SK-N-MC (cell line): ENCODE results near the gene GPANK1.

Source experiments
- DNase-seq: peaks from one replicate; pipeline ENCODE4 v3.0.0-alpha.2; 2011; ENCODE audit warnings: low read depth, low spot score
- H3K27ac ChIP-seq: fragments of 200-600 bp; sonication (generic); 2 replicates; pipeline ENCODE4 v1.5.1; 2016; ENCODE audit warnings: mixed run types
- H3K36me3 ChIP-seq: fragments of 200-600 bp; sonication (generic); 2 replicates; pipeline ENCODE4 v1.6.1; 2017; ENCODE audit warnings: antibody characterized with exemption, low read length, mixed read lengths; ENCODE audit not compliant: insufficient read depth
- H3K4me3 ChIP-seq: fragments of 200-600 bp; sonication (generic); 2 replicates; pipeline ENCODE4 v1.5.1; 2016
- H3K9ac ChIP-seq: fragments of 200-600 bp; sonication (generic); 2 replicates; pipeline ENCODE4 v1.8.0; 2017; ENCODE audit warnings: mixed run types, mixed read lengths; ENCODE audit not compliant: insufficient read length
- H3K9me3 ChIP-seq: fragments of 200-600 bp; sonication (generic); 2 replicates; pipeline ENCODE4 v1.6.1; 2017; ENCODE audit warnings: low read depth, mild to moderate bottlenecking, antibody characterized with exemption, low read length, moderate library complexity, mixed read lengths
- EZH2 ChIP-seq: fragments of 200-600 bp; sonication (generic); IDR thresholded peaks from one replicate; pipeline ENCODE4 v1.6.1; 2017; ENCODE audit warnings: antibody characterized with exemption
- FOXP2 ChIP-seq: optimal IDR thresholded peaks from 2 replicates; pipeline ENCODE3; 2011; ENCODE audit warnings: mild to moderate bottlenecking, moderate library complexity; ENCODE audit not compliant: insufficient read depth; ENCODE audit errors: extremely low read length, control extremely low read depth
- POLR2AphosphoS5 ChIP-seq: IDR thresholded peaks from 2 replicates; pipeline ENCODE4 v1.6.1; 2012; ENCODE audit warnings: mild to moderate bottlenecking, low read depth, low read length, borderline replicate concordance

GPANK1 gene

GRCh38 chr6:31692886-31693285 lies 28.1 kb upstream of the GPANK1 start:
- TF ChIP-seq FOXP2 (no peak), POLR2AphosphoS5 (no peak), EZH2 (no peak)
- Histone ChIP-seq H3K27ac (no peak overlapping the region), H3K4me3 (no peak overlapping the region), H3K9ac (no peak overlapping the region), H3K9me3 (no peaks in the 10 kb centered on the region), H3K36me3 (peaks cover 31% of the 10 kb centered on the region; the same call in 1 of the 2 replicates)
- no peak for DNase-seq

- Histone ChIP-seq H3K4me3 (no peak overlapping the region), H3K27ac (no peak overlapping the region), H3K36me3 (peaks cover 33% of the 10 kb centered on the region; the same call in 1 of the 2 replicates), H3K9ac (no peak overlapping the region), H3K9me3 (no peaks in the 10 kb centered on the region)
- no peak for DNase-seq
- TF ChIP-seq FOXP2 (no peak), EZH2 (no peak), POLR2AphosphoS5 (no peak)
These were observed 27.6 kb upstream of the GPANK1 start for GRCh38 chr6:31692353-31692752.

- Histone ChIP-seq H3K27ac (no peak overlapping the region), H3K9ac (no peak overlapping the region), H3K36me3 (peaks cover 26% of the 10 kb centered on the region; the same call in 1 of the 2 replicates)
These were observed 26.8 kb upstream of the GPANK1 start for GRCh38 chr6:31691564-31692108.

GRCh38 chr6:31691078-31691463 lies 26.3 kb upstream of the GPANK1 start:
- no peaks in the 10 kb centered on the region for H3K9me3 ChIP-seq
- TF ChIP-seq EZH2: no peak
- no peak for TF ChIP-seq POLR2AphosphoS5
- no peak for TF ChIP-seq FOXP2
- no peak for DNase-seq
- peaks cover 23% of the 10 kb centered on the region; the same call in 1 of the 2 replicates for H3K36me3 ChIP-seq
- no peak overlapping the region for H3K27ac ChIP-seq
- H3K9ac ChIP-seq: no peak overlapping the region
- no peak overlapping the region for H3K4me3 ChIP-seq

More at GRCh38 chr6:31691564-31692108, 26.8 kb upstream of the GPANK1 start:
- no peaks in the 10 kb centered on the region for H3K9me3 ChIP-seq
- no peak for TF ChIP-seq FOXP2
- no peak for TF ChIP-seq EZH2
- no peak for TF ChIP-seq POLR2AphosphoS5
- H3K4me3 ChIP-seq: no peak overlapping the region
- DNase-seq: no peak

- H3K27ac ChIP-seq: no peak overlapping the region
- no peak overlapping the region for H3K4me3 ChIP-seq
- peaks cover 23% of the 10 kb centered on the region; the same call in 1 of the 2 replicates for H3K36me3 ChIP-seq
- TF ChIP-seq FOXP2 (no peak), POLR2AphosphoS5 (no peak), EZH2 (no peak)
- no peak for DNase-seq
- H3K9ac ChIP-seq: no peak overlapping the region
- H3K9me3 ChIP-seq: no peaks in the 10 kb centered on the region
These were observed 25.7 kb upstream of the GPANK1 start for GRCh38 chr6:31690231-31691077.

- no peak overlapping the region for H3K9ac ChIP-seq
- peaks cover 23% of the 10 kb centered on the region; the same call in 1 of the 2 replicates for H3K36me3 ChIP-seq
These were observed 24.7 kb upstream of the GPANK1 start for GRCh38 chr6:31689249-31690110.

GRCh38 chr6:31687860-31688693 lies 23.3 kb upstream of the GPANK1 start:
- no peak overlapping the region for H3K27ac ChIP-seq
- H3K4me3 ChIP-seq: no peak overlapping the region
- peaks cover 23% of the 10 kb centered on the region; the same call in 1 of the 2 replicates for H3K36me3 ChIP-seq
- DNase-seq: no peak
- H3K9ac ChIP-seq: no peak overlapping the region
- TF ChIP-seq FOXP2 (no peak), POLR2AphosphoS5 (no peak), EZH2 (no peak)
- no peaks in the 10 kb centered on the region for H3K9me3 ChIP-seq

More at GRCh38 chr6:31689249-31690110, 24.7 kb upstream of the GPANK1 start:
- TF ChIP-seq POLR2AphosphoS5: no peak
- TF ChIP-seq FOXP2: no peak
- TF ChIP-seq EZH2: no peak
- Histone ChIP-seq H3K4me3 (no peak overlapping the region), H3K27ac (no peak overlapping the region), H3K9me3 (no peaks in the 10 kb centered on the region)
- no peak for DNase-seq
